Epithelial cell of esophagus (primary cell): ENCODE data around the gene UPF3A.

Source experiments
- DNase-seq: peaks from one replicate; pipeline ENCODE4 v3.0.0; 2010; ENCODE audit warnings: low read depth
- H3K4me3 ChIP-seq: 2 replicates; pipeline ENCODE4 v1.5.1; 2011; ENCODE audit warnings: mild to moderate bottlenecking, low read length, control low read depth
- CTCF ChIP-seq: IDR thresholded peaks from 2 replicates; pipeline ENCODE4 v1.5.1; 2011; ENCODE audit warnings: low read depth, mild to moderate bottlenecking, low read length, control low read depth, inconsistent platforms; ENCODE audit not compliant: insufficient read depth; ENCODE audit errors: missing control alignments

UPF3A gene

GRCh38 chr13:114299604-114300305 lies 18.4 kb downstream of the UPF3A start:
- H3K4me3 ChIP-seq, result no peak overlapping the region
- TF ChIP-seq CTCF, result no peak
- no peak for DNase-seq

GRCh38 chr13:114303700-114304327 lies 22.4 kb downstream of the UPF3A start:
- TF ChIP-seq CTCF, result no peak
- no peak for DNase-seq
- no peak overlapping the region for H3K4me3 ChIP-seq

GRCh38 chr13:114304346-114305034 lies 23.1 kb downstream of the UPF3A start:
- DNase-seq, result no peak
- TF ChIP-seq CTCF, result no peak

GRCh38 chr13:114309086-114309485 lies 27.7 kb downstream of the UPF3A start:
- DNase-seq, result no peak
- H3K4me3 ChIP-seq, result no peak overlapping the region
- TF ChIP-seq CTCF, result no peak

More at GRCh38 chr13:114304346-114305034, 23.1 kb downstream of the UPF3A start:
- no peak overlapping the region for H3K4me3 ChIP-seq

GRCh38 chr13:114309806-114310410 lies 28.5 kb downstream of the UPF3A start:
- TF ChIP-seq CTCF, result no peak
- DNase-seq, result no peak
- H3K4me3 ChIP-seq, result no peak overlapping the region

GRCh38 chr13:114310956-114311355 lies 29.6 kb downstream of the UPF3A start:
- DNase-seq, result no peak
- no peak for TF ChIP-seq CTCF
- H3K4me3 ChIP-seq, result no peak overlapping the region
